IPS-15b (cell line): Measurements from ENCODE around the gene RSPH10B2.
"Not testable (repeated sequence)": the region's sequence is repeated elsewhere in the genome, so short reads cannot be mapped to it uniquely, and the experiment has no call there.

Experiments
- H3K27me3 ChIP-seq: one replicate; pipeline ENCODE4 v1.6.1; 2013; ENCODE audit warnings: low read length; ENCODE audit not compliant: control insufficient read depth, insufficient read depth
- H3K36me3 ChIP-seq: one replicate; pipeline ENCODE4 v1.6.1; 2013; ENCODE audit warnings: low read length; ENCODE audit not compliant: control insufficient read depth, insufficient read depth
- H3K4me1 ChIP-seq: one replicate; pipeline ENCODE4 v1.6.1; 2013; ENCODE audit warnings: mild to moderate bottlenecking, low read length; ENCODE audit not compliant: control insufficient read depth, insufficient read depth
- H3K4me3 ChIP-seq: one replicate; pipeline ENCODE4 v1.5.1; 2013; ENCODE audit warnings: low read depth, low read length
- H3K9ac ChIP-seq: one replicate; pipeline ENCODE4 v1.6.1; 2013; ENCODE audit warnings: low read depth, mild to moderate bottlenecking, low read length
- H3K9me3 ChIP-seq: one replicate; pipeline ENCODE4 v1.6.1; 2013; ENCODE audit warnings: mild to moderate bottlenecking, low read length; ENCODE audit not compliant: control insufficient read depth, insufficient read depth

The RSPH10B2 gene

GRCh38 chr7:6753964-6754363 is at the start of gene RSPH10B2:
Gene RSPH10B2, plus strand, starts transcription at chr7:6754103. Its CDS starts 3,575 bp downstream, at chr7:6757678.
- not testable (repeated sequence) for H3K27me3 ChIP-seq, H3K4me3 ChIP-seq, H3K9me3 ChIP-seq, H3K4me1 ChIP-seq, H3K36me3 ChIP-seq, H3K9ac ChIP-seq

DNA sequence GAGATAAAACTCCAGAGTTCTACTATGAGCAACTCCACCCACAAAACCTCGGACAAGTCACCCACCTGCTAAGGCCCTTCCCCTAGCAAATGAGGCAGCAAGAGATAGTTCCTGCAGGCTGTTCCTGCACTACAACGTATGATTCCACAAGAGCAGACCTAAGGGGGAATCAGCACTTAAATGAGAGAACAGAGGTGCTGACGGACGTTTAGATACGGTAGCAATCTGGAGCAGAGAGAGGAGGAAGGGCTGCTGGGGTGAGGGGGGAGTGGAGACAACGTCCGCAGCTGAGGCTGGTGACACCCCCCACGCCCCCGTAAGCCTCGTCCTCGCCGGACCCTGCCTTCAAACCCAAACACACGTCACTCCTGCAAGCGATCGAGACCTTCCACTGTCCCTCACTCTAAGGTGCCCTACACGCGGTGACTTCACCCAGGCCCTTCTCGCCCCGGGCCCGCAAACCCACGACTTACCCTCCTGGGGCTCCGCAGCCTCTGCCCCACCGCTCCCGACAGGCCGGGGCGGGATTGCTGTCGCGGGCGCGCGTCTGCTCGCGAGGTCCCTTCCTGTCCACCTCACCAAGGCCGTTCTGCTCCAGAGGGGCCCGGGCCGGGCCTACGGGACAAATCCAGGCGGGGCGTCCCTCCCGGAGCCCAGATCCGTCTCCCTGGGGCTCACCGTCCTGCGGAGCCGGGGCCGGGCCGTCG is 47.8 kb upstream of the RSPH10B2 start:
- H3K9me3 ChIP-seq, result peaks cover 5% of the 10 kb centered on the region
- peak overlapping the region; percentile 89 for H3K9ac ChIP-seq
- peaks cover 10% of the 10 kb centered on the region for H3K36me3 ChIP-seq
- H3K4me1 ChIP-seq, result no peaks in the 10 kb centered on the region
- H3K4me3 ChIP-seq, result peak overlapping the region; percentile 81
- H3K27me3 ChIP-seq, result no peaks in the 10 kb centered on the region

GRCh38 chr7:6706666-6707407 is 47.1 kb upstream of the RSPH10B2 start, which contains the start of gene ZNF12:
Gene ZNF12, minus strand, starts transcription at chr7:6706947. Its CDS starts 1,774 bp downstream, at chr7:6705173.
- no peaks in the 10 kb centered on the region for H3K27me3 ChIP-seq
- H3K9ac ChIP-seq, result peak within 1 kb of the TSS; percentile 89
- H3K4me1 ChIP-seq, result no peaks in the 10 kb centered on the region
- H3K36me3 ChIP-seq, result peaks cover 6% of the 10 kb centered on the region
- H3K4me3 ChIP-seq, result peak within 1 kb of the TSS; percentile 81
- H3K9me3 ChIP-seq, result peaks cover 5% of the 10 kb centered on the region

GRCh38 chr7:6708304-6708703 is 45.6 kb upstream of the RSPH10B2 start:
- H3K27me3 ChIP-seq, result no peaks in the 10 kb centered on the region
- no peak overlapping the region for H3K4me3 ChIP-seq
- peaks cover 5% of the 10 kb centered on the region for H3K36me3 ChIP-seq
- no peaks in the 10 kb centered on the region for H3K4me1 ChIP-seq
- H3K9me3 ChIP-seq, result peaks cover 5% of the 10 kb centered on the region
- no peak overlapping the region for H3K9ac ChIP-seq

DNA sequence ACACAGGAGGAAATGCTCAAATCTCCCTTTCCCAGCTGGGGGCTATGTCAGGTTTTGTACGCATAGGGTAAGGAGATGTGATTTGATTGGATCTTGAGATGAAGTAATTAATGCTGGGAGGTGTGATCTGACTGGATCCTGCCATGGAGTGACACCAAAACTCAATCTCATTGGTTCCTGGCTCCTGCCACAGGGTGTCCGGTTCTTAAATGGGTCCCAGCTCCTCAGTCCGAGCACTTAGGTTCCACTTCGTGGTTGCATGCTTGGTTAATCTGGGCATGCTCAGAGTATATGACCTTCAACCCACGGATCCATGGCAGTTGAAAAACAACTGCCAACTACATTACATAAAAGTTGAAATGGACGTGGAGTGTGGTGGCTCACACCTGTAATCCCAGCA is 44.1 kb upstream of the RSPH10B2 start:
- no peaks in the 10 kb centered on the region for H3K36me3 ChIP-seq
- H3K9ac ChIP-seq, result no peak overlapping the region
- H3K4me3 ChIP-seq, result no peak overlapping the region
- H3K27me3 ChIP-seq, result no peaks in the 10 kb centered on the region
- no peaks in the 10 kb centered on the region for H3K9me3 ChIP-seq
- H3K4me1 ChIP-seq, result no peaks in the 10 kb centered on the region

GRCh38 chr7:6714360-6714759 is 39.5 kb upstream of the RSPH10B2 start:
- Histone ChIP-seq H3K36me3 (no peaks in the 10 kb centered on the region), H3K4me1 (no peaks in the 10 kb centered on the region), H3K9ac (no peak overlapping the region), H3K27me3 (no peaks in the 10 kb centered on the region), H3K9me3 (no peaks in the 10 kb centered on the region), H3K4me3 (no peak overlapping the region)

DNA sequence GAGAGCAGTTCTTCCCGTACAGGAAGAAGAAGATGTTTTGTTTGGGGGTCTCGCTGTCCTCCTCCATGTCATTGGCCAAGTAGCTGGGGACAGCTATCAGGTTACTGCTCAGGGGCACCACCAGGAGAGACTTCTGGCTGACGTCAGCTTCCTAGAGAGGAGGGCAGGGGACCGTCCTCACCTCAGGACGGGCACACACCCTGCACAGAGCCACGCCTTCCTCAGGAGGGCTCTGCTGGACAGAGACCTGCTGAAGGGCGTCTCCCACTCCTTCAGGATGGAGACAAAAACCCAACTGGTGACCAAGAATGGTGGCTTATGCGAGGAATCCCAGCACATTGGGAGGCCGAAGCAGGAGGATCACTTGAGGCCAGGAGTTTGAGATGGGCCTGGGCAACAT is 38.0 kb upstream of the RSPH10B2 start:
- not testable (repeated sequence) for H3K9me3 ChIP-seq, H3K36me3 ChIP-seq

GRCh38 chr7:6718124-6718523 is 35.8 kb upstream of the RSPH10B2 start:
- H3K9me3 ChIP-seq, result no peaks in the 10 kb centered on the region
- no peaks in the 10 kb centered on the region for H3K4me1 ChIP-seq
- H3K9ac ChIP-seq, result no peak overlapping the region
- H3K27me3 ChIP-seq, result no peaks in the 10 kb centered on the region
- no peaks in the 10 kb centered on the region for H3K36me3 ChIP-seq
- no peak overlapping the region for H3K4me3 ChIP-seq

More for the DNA sequence above, 38.0 kb upstream of the RSPH10B2 start:
- H3K4me1 ChIP-seq, H3K4me3 ChIP-seq, H3K9ac ChIP-seq, H3K27me3 ChIP-seq: not testable (repeated sequence)

DNA sequence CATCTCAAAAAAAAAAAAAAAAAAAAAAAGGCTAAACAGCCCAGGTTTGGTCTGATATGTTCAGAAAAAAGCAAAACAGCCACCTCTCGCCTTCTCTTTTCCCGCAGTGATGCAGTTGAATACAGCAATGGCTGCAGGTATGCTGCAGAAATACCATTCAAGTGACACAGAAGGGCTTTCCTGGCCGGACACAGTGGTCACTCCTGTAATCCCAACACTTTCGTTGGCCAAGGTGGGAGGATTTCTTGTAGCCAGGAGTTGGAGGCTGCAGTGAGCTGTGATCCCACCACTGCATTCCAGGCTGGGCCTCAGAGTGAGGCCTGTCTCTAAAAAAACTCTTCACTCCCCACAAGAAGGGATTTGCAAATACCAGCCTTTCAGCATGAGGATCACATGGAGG is 29.6 kb upstream of the RSPH10B2 start:
- not testable (repeated sequence) for H3K4me1 ChIP-seq, H3K4me3 ChIP-seq, H3K9ac ChIP-seq, H3K27me3 ChIP-seq, H3K36me3 ChIP-seq, H3K9me3 ChIP-seq

DNA sequence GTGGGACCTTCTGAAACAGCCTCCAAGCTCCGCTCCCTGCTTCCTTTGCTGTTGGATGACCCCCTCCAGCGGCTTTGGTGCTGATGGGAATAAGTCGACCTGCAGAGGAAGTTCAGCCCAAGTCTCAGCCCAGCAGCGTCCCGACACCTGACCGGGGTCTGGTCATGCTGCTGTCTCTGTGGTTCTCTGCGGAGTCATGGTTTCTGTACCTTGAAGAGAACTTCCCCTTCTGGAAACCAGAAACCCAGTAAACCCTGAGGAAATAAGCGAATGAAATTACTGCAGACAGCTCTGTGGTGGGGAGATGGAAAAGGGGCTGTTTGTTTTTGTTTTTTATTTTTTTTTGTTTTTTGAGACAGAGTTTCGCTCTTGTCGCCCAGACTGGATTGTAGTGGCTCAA is 28.9 kb upstream of the RSPH10B2 start:
- no peak overlapping the region for H3K9ac ChIP-seq
- no peaks in the 10 kb centered on the region for H3K9me3 ChIP-seq
- H3K4me1 ChIP-seq, result no peaks in the 10 kb centered on the region
- H3K27me3 ChIP-seq, result no peaks in the 10 kb centered on the region
- no peak overlapping the region for H3K4me3 ChIP-seq
- no peaks in the 10 kb centered on the region for H3K36me3 ChIP-seq

DNA sequence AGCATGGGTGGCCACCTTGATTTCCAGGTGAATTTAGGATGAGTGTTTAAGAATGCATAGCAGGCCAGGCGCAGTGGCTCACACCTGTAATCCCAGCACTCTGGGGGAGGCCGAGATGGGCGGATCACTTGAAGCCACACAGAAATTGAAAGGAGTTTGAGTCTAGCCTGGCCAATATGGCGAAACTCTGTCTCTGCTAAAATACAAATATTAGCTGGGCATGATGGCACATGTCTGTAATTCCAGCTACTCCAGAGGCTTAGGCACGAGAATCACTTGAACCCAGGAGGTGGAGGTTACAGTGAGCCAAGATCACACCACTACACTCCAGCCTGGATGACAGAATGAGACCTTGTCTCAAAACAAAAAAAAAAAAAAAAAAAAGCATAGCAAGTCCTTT is 27.6 kb upstream of the RSPH10B2 start:
- H3K9me3 ChIP-seq, H3K9ac ChIP-seq, H3K27me3 ChIP-seq, H3K4me3 ChIP-seq, H3K4me1 ChIP-seq, H3K36me3 ChIP-seq: not testable (repeated sequence)

DNA sequence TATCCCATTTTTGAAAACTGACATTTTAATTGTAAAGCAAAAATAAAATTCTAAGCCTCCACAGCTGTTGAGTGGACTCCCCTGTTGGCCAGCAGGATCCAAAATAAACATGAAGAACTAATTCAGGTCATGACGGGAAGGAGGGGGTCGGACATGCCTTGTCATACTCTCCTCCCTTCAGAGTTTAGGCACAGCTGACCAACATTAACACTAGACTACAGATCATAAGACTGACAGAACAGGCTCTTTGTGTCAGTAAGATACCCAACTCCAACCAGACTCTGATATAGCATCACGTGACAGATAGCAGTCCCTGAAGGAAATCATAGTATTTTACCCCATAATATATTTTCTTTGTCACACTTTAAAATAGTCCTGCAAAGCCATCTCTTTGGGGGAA is 26.2 kb upstream of the RSPH10B2 start:
- H3K27me3 ChIP-seq, result no peaks in the 10 kb centered on the region
- no peaks in the 10 kb centered on the region for H3K4me1 ChIP-seq
- no peaks in the 10 kb centered on the region for H3K9me3 ChIP-seq
- H3K9ac ChIP-seq, result no peak overlapping the region
- no peak overlapping the region for H3K4me3 ChIP-seq
- no peaks in the 10 kb centered on the region for H3K36me3 ChIP-seq
